GM18517 (cell line): ENCODE results near the gene KBTBD3.
"Not testable (repeated sequence)": the region's sequence is repeated elsewhere in the genome, so short reads cannot be mapped to it uniquely, and the experiment has no call there.

ENCODE experiments used
- ATAC-seq: cut with Tn5 transposase; IDR thresholded peaks from one replicate; pipeline ENCODE4 v1.9.1; 2021; ENCODE audit warnings: mild to moderate bottlenecking, moderate library complexity; ENCODE audit not compliant: unreplicated experiment

Gene KBTBD3

GRCh38 chr11:106012744-106013143 is 64.4 kb downstream of the KBTBD3 start:
- ATAC-seq, result no peak

GRCh38 chr11:106011481-106011880 is 65.7 kb downstream of the KBTBD3 start:
- ATAC-seq, result no peak

GRCh38 chr11:106003094-106003493 is 74.1 kb downstream of the KBTBD3 start:
- not testable (repeated sequence) for ATAC-seq

- no peak for ATAC-seq
Measured at GRCh38 chr11:106001304-106002012, 75.7 kb downstream of the KBTBD3 start.
